Liver (tissue), 9 donors: ENCODE measurements around the gene COPS9. TPM values are rescaled to one million over a fixed set of nuclear protein-coding genes. Genes with fewer than 3 reads are reported as not detected.

Experiments used
- DNase-seq: peaks from one replicate; pipeline ENCODE4 v3.0.0-alpha.2; 2017; ENCODE audit warnings: low spot score
- H3K27ac ChIP-seq, 2 donors: one replicate each; pipeline ENCODE4 v1.7.0; 2013; ENCODE audit warnings: inconsistent platforms in 2 of 2, low read length in 2 of 2, control low read depth in 1 of 2, low read depth in 1 of 2, mild to moderate bottlenecking in 1 of 2
- H3K27me3 ChIP-seq, 4 donors: one replicate each; pipeline versions ENCODE4 v1.6.1 to v1.7.0; 2013; ENCODE audit warnings: low read length in 3 of 4, inconsistent platforms in 1 of 4, mild to moderate bottlenecking in 1 of 4, moderate library complexity in 1 of 4; ENCODE audit not compliant: control insufficient read depth in 4 of 4, insufficient read depth in 4 of 4
- H3K36me3 ChIP-seq, 4 donors: one replicate each; pipeline versions ENCODE4 v1.6.1 to v1.7.0; 2013; ENCODE audit warnings: low read length in 3 of 4, mild to moderate bottlenecking in 3 of 4, low read depth in 1 of 4, moderate library complexity in 1 of 4; ENCODE audit not compliant: control insufficient read depth in 4 of 4, insufficient read depth in 3 of 4
- H3K4me1 ChIP-seq, 4 donors: one replicate each; pipeline versions ENCODE4 v1.6.1 to v1.7.0; 2013; ENCODE audit warnings: low read length in 3 of 4, mild to moderate bottlenecking in 3 of 4, moderate library complexity in 1 of 4; ENCODE audit not compliant: control insufficient read depth in 4 of 4, insufficient read depth in 4 of 4
- H3K4me3 ChIP-seq, 3 donors: one replicate each; pipeline versions ENCODE4 v1.6.1 to v1.7.0; 2013; ENCODE audit warnings: low read length in 3 of 3, control low read depth in 1 of 3, low read depth in 1 of 3, mild to moderate bottlenecking in 1 of 3
- H3K9ac ChIP-seq, 2 donors: one replicate each; pipeline ENCODE4 v1.7.0; 2013; ENCODE audit warnings: low read length in 2 of 2, mild to moderate bottlenecking in 2 of 2, moderate library complexity in 2 of 2, control low read depth in 1 of 2, low read depth in 1 of 2
- H3K9me3 ChIP-seq, 4 donors: one replicate each; pipeline versions ENCODE4 v1.6.1 to v1.7.0; 2013; ENCODE audit warnings: low read length in 3 of 4; ENCODE audit not compliant: control insufficient read depth in 4 of 4
- ATF3 ChIP-seq: IDR thresholded peaks from 2 replicates; pipeline ENCODE4 v1.6.1; 2016; ENCODE audit warnings: antibody characterized with exemption
- CTCF ChIP-seq: fragments of 150-350 bp; IDR thresholded peaks from 2 replicates; pipeline ENCODE4 v1.5.1; 2017; ENCODE audit warnings: improper control_type of control experiment, low read depth, low read length; ENCODE audit not compliant: missing input control
- EGR1 ChIP-seq, 2 donors: IDR thresholded peaks; 2 replicates each; pipeline ENCODE4 v1.6.1; 2016 to 2018; ENCODE audit warnings: antibody characterized with exemption in 2 of 2, low read depth in 2 of 2
- FOXA1 ChIP-seq: IDR thresholded peaks from 2 replicates; pipeline ENCODE4 v1.6.1; 2016; ENCODE audit warnings: antibody characterized with exemption
- FOXA2 ChIP-seq: IDR thresholded peaks from 2 replicates; pipeline ENCODE4 v1.6.1; 2016; ENCODE audit warnings: antibody characterized with exemption
- GABPA ChIP-seq, 2 donors: IDR thresholded peaks in 1 of 2; conservative IDR thresholded peaks in 1 of 2; 2 replicates each; pipeline ENCODE4 v1.6.1; 2016; ENCODE audit warnings: antibody characterized with exemption in 2 of 2, mild to moderate bottlenecking in 1 of 2, moderate library complexity in 1 of 2
- HNF4A ChIP-seq, 2 donors: conservative IDR thresholded peaks; 2 replicates each; pipeline ENCODE4 v1.6.1; 2016; ENCODE audit warnings: antibody characterized with exemption in 2 of 2, mild to moderate bottlenecking in 2 of 2
- HNF4G ChIP-seq: IDR thresholded peaks from 2 replicates; pipeline ENCODE4 v1.6.1; 2016; ENCODE audit warnings: antibody characterized with exemption
- JUND ChIP-seq, 2 donors: IDR thresholded peaks; 2 replicates each; pipeline ENCODE4 v1.6.1; 2016; ENCODE audit warnings: antibody characterized with exemption in 2 of 2
- MAX ChIP-seq: IDR thresholded peaks from 2 replicates; pipeline ENCODE4 v1.6.1; 2016; ENCODE audit warnings: antibody characterized with exemption
- NR2F2 ChIP-seq: IDR thresholded peaks from 2 replicates; pipeline ENCODE4 v1.6.1; 2016; ENCODE audit warnings: antibody characterized with exemption
- RAD21 ChIP-seq, 2 donors: IDR thresholded peaks; 2 replicates each; pipeline ENCODE4 v1.6.1; 2016; ENCODE audit warnings: antibody characterized with exemption in 2 of 2, mild to moderate bottlenecking in 2 of 2
- RXRA ChIP-seq, 2 donors: IDR thresholded peaks; 2 replicates each; pipeline ENCODE4 v1.6.1; 2017 to 2018; ENCODE audit warnings: antibody characterized with exemption in 2 of 2, mild to moderate bottlenecking in 1 of 2
- SP1 ChIP-seq: IDR thresholded peaks from 2 replicates; pipeline ENCODE4 v1.6.1; 2018; ENCODE audit warnings: antibody characterized with exemption, mild to moderate bottlenecking
- TAF1 ChIP-seq: conservative IDR thresholded peaks from 2 replicates; pipeline ENCODE4 v1.6.1; 2016; ENCODE audit warnings: antibody characterized with exemption, mild to moderate bottlenecking
- YY1 ChIP-seq: IDR thresholded peaks from 2 replicates; pipeline ENCODE4 v1.6.1; 2016; ENCODE audit warnings: antibody characterized with exemption, mild to moderate bottlenecking
- ZBTB33 ChIP-seq: IDR thresholded peaks from 2 replicates; pipeline ENCODE4 v1.6.1; 2016; ENCODE audit warnings: antibody characterized with exemption
- WGBS: extraction: QIAGEN DNeasy Blood & Tissue Kit; methylation state at CpG from one replicate; pipeline ENCODE4 v1.1.7; 2013; 5-methylcytosine and 5-hydroxymethylcytosine counted together
- polyA plus RNA-seq, 2 donors: library from polyadenylated mRNA; stranded (reverse) in 1 of 2; unstranded in 1 of 2; fragments of 200-250 nt in 1 of 2; fragments of >200 nt in 1 of 2; fragmentation: Nextera tagmentation in 1 of 2; extraction: Ambion mirVana in 1 of 2; gene quantifications; one replicate each; pipeline versions ENCODE4 v1.2.1 to v1.2.3, GENCODE V29; 2013 to 2015
- total RNA-seq, 2 donors: library from RNA; depleted of rRNA; stranded (reverse); fragments of >200 nt; gene quantifications; one replicate each; pipeline ENCODE4 v1.2.3, GENCODE V29; 2014
- donor health status: healthy.
- donor health status: healthy.
- donor health status: healthy.
- donor health status: healthy.
- donor health status: healthy.

Gene COPS9
- total and polyA plus RNA-seq, 4 donors, result 12.9 to 138 (median 79.6) TPM

GRCh38 chr2:240156435-240157146 lies 20.5 kb upstream of the COPS9 start:
- 83% methylated on average over 29 of the region's 29 CpGs for WGBS
- no peaks in the 10 kb centered on the region for H3K36me3 ChIP-seq
- no peak overlapping the region for H3K4me3 ChIP-seq
- no peak for DNase-seq
- no peak overlapping the region for H3K27ac ChIP-seq
- H3K4me1 ChIP-seq, result no peaks in the 10 kb centered on the region
- no peaks in the 10 kb centered on the region for H3K9me3 ChIP-seq
- TF ChIP-seq NR2F2 (no peak), JUND (IDR thresholded peaks at IDR 0.05) (no peak), ZBTB33 (no peak), YY1 (no peak), EGR1 (IDR thresholded peaks at IDR 0.05; ENCODE audit: low read depth in 2 of 2) (no peak), FOXA1 (no peak), TAF1 (no peak), GABPA (IDR thresholded peaks at IDR 0.05 in 1 of 2, conservative IDR thresholded peaks at IDR 0.05 in 1 of 2) (no peak), HNF4A (conservative IDR thresholded peaks at IDR 0.05) (no peak), CTCF (no peak), HNF4G (no peak), SP1 (no peak), RXRA (IDR thresholded peaks at IDR 0.05) (no peak), RAD21 (IDR thresholded peaks at IDR 0.05) (no peak), ATF3 (no peak), FOXA2 (no peak), MAX (no peak)
- no peaks in the 10 kb centered on the region for H3K27me3 ChIP-seq
- no peak overlapping the region for H3K9ac ChIP-seq

- no peak overlapping the region for H3K27ac ChIP-seq
- H3K36me3 ChIP-seq, result no peaks in the 10 kb centered on the region
- H3K4me3 ChIP-seq, result no peak overlapping the region
- TF ChIP-seq JUND (IDR thresholded peaks at IDR 0.05), result no peak
- no peak for TF ChIP-seq RAD21 (IDR thresholded peaks at IDR 0.05)
- no peak for TF ChIP-seq CTCF
- TF ChIP-seq GABPA (IDR thresholded peaks at IDR 0.05 in 1 of 2, conservative IDR thresholded peaks at IDR 0.05 in 1 of 2), result no peak
- no peak for TF ChIP-seq EGR1 (IDR thresholded peaks at IDR 0.05; ENCODE audit: low read depth in 2 of 2)
- no peak for TF ChIP-seq RXRA (IDR thresholded peaks at IDR 0.05)
- no peak for TF ChIP-seq YY1
- 87% methylated on average over 13 of the region's 13 CpGs for WGBS
- no peaks in the 10 kb centered on the region for H3K4me1 ChIP-seq
- no peaks in the 10 kb centered on the region for H3K9me3 ChIP-seq
- DNase-seq, result no peak
- H3K9ac ChIP-seq, result no peak overlapping the region
- H3K27me3 ChIP-seq, result no peaks in the 10 kb centered on the region
Observed at GRCh38 chr2:240155745-240156390, 19.8 kb upstream of the COPS9 start.
